Choroid plexus epithelial cell (primary cell): Measurements from ENCODE around the gene ZNF619.
"Not testable (repeated sequence)": the region's sequence is repeated elsewhere in the genome, so short reads cannot be mapped to it uniquely, and the experiment has no call there.

Source experiments
- DNase-seq: peaks from one replicate; pipeline ENCODE4 v3.0.0-alpha.2; 2010; ENCODE audit warnings: low read depth
- H3K4me3 ChIP-seq: 2 replicates; pipeline ENCODE4 v1.5.1; 2011; ENCODE audit warnings: low read depth, mild to moderate bottlenecking, control low read depth, low read length, moderate library complexity
- CTCF ChIP-seq: conservative IDR thresholded peaks from 2 replicates; pipeline ENCODE4 v1.5.1; 2011; ENCODE audit warnings: low read depth, mild to moderate bottlenecking, control low read depth, inconsistent platforms, low read length, moderate library complexity

The ZNF619 gene

GRCh38 chr3:40456940-40457823, 19.7 kb upstream of the ZNF619 start, which contains the start of gene RPL14:
Gene RPL14 (plus strand): TSS chr3:40457339. CDS start chr3:40457472, 133 bp downstream.
- peak; percentile 98 for DNase-seq

GRCh38 chr3:40458473-40458872, 18.4 kb upstream of the ZNF619 start:
- TF ChIP-seq CTCF: no peak
- no peak for DNase-seq
- peak overlapping the region; percentile 97 for H3K4me3 ChIP-seq

More at GRCh38 chr3:40456940-40457823, 19.7 kb upstream of the ZNF619 start, which contains the start of gene RPL14:
- no peak for TF ChIP-seq CTCF
- H3K4me3 ChIP-seq: peak within 1 kb of the TSS; percentile 97

- not testable (repeated sequence) for DNase-seq, H3K4me3 ChIP-seq
Observed at GRCh38 chr3:40460481-40460880, 16.4 kb upstream of the ZNF619 start.

GRCh38 chr3:40461161-40461560, 15.8 kb upstream of the ZNF619 start:
- DNase-seq: no peak
- no peak for TF ChIP-seq CTCF
- H3K4me3 ChIP-seq: no peak overlapping the region

- DNase-seq, H3K4me3 ChIP-seq: not testable (repeated sequence)
Observed at GRCh38 chr3:40462838-40463237, 14.1 kb upstream of the ZNF619 start.

- no peak overlapping the region for H3K4me3 ChIP-seq
- no peak for TF ChIP-seq CTCF
- no peak for DNase-seq
Observed at GRCh38 chr3:40463579-40463978, 13.3 kb upstream of the ZNF619 start.

- no peak overlapping the region for H3K4me3 ChIP-seq
- no peak for TF ChIP-seq CTCF
- DNase-seq: no peak
Observed at GRCh38 chr3:40464339-40465110, 12.4 kb upstream of the ZNF619 start.

- no peak for DNase-seq
- TF ChIP-seq CTCF: no peak
- no peak overlapping the region for H3K4me3 ChIP-seq
Observed at GRCh38 chr3:40465111-40465407, 11.9 kb upstream of the ZNF619 start.
